A549 treated with GW870086 at 1 μM for 4 hours (cell line): ENCODE measurements around the gene NEDD4. TPM values are rescaled to one million over a fixed set of nuclear protein-coding genes. Genes with fewer than 3 reads are reported as not detected.

Source experiments
- total RNA-seq: library from RNA; stranded (reverse); fragments of 200-300 nt; extraction: Qiagen RNA extraction; gene quantifications from 5 replicates; pipeline ENCODE4 v1.2.3, GENCODE V29; 2022; ENCODE audit warnings: low read depth

Gene NEDD4
- total RNA-seq: 45.7 to 65.4 TPM (median 57.9 TPM) in 5 replicates

GRCh38 chr15:55993111-55993803 lies at the start of gene NEDD4:
Gene NEDD4 (minus strand): TSS chr15:55993612. CDS start chr15:55993555, 57 bp downstream.

